Placental pericyte (primary cell): Measurements from ENCODE around the gene ENPP1. TPM values are rescaled to one million over a fixed set of nuclear protein-coding genes. Genes with fewer than 3 reads are reported as not detected.

Source experiments
- small RNA-seq: library from RNA; depleted of rRNA; stranded (forward); fragments of <200 nt; gene quantifications from one replicate; pipeline ENCODE3, GENCODE V24; 2012; ENCODE audit warnings: low replicate concordance
- total RNA-seq: library from RNA; depleted of rRNA; stranded (reverse); fragments of >200 nt; gene quantifications from 2 replicates; pipeline ENCODE4 v1.2.3, GENCODE V29; 2012

ENPP1 gene
- total RNA-seq, result 12.5 and 67.4 TPM in 2 replicates

DNA sequence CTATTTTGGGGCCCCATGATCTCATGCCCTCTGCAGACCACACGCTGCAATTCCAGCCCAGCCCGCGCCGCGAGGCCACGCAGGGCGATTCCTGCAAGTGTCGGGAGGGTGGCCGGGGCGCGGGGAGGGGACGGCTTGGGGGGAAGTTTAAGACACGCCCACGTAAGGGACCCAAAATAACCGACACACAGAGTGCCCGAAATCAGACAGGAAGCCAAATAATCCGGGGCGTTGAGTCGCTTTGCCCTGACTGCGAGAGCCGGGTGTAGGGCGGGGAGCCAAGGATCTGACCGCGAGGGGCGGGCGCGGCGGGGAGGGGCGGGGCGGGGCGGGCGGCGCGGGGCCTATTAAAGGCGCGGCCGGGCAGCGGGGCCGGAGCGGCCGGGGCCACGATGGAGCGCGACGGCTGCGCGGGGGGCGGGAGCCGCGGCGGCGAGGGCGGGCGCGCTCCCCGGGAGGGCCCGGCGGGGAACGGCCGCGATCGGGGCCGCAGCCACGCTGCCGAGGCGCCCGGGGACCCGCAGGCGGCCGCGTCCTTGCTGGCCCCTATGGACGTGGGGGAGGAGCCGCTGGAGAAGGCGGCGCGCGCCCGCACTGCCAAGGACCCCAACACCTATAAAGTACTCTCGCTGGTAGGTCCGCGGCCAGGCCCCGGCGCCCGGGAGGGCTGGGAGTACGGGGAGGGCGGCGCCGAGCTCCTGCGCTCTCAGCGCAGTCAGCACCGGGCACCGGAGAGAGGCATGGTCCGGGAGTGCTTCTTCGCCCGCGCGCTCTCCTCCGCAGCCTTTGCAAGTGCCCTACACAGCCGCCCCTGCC lies at the start of gene ENPP1:
Gene ENPP1, plus strand, starts transcription at position 377 of the 816 bp plus-strand sequence. Its CDS starts 16 bp downstream, at position 393.

Small RNA genes within 50 kb of the gene (small RNA-seq; reads per million reads assigned to genes)
- not detected for gene MIR548H5
- gene SELENOKP2, result not detected

Other genes with a start within 250 kb of the ENPP1 start
- not detected in 2 replicates for gene ARG1, start 234.8 kb upstream of the ENPP1 start, total RNA-seq
- gene MED23, start 179.8 kb upstream of the ENPP1 start, total RNA-seq, result 25.2 and 46.4 TPM in 2 replicates
- under 0.01 and 0.29 TPM in 2 replicates for gene ENPP3, start 170.7 kb upstream of the ENPP1 start, total RNA-seq
- not detected in 2 replicates for gene OR2A4, start 106.6 kb upstream of the ENPP1 start, total RNA-seq
- gene CTAGE9, start 97.0 kb upstream of the ENPP1 start, total RNA-seq, result not detected in 2 replicates
- 96.1 and 283 TPM in 2 replicates for gene CCN2, start 143.4 kb downstream of the ENPP1 start, total RNA-seq